C1 segment of cervical spinal cord (tissue), 14 donors: ENCODE measurements around the gene TTLL5.

Source experiments
- DNase-seq, 14 donors: peaks; one replicate each; lab custom pipeline; 2025; lab: John Stamatoyannopoulos, UW

The TTLL5 gene

GRCh38 chr14:75702122-75702521 lies 41.1 kb downstream of the TTLL5 start:
- peak in 1 of 14 donors; percentile 6 for DNase-seq

DNA sequence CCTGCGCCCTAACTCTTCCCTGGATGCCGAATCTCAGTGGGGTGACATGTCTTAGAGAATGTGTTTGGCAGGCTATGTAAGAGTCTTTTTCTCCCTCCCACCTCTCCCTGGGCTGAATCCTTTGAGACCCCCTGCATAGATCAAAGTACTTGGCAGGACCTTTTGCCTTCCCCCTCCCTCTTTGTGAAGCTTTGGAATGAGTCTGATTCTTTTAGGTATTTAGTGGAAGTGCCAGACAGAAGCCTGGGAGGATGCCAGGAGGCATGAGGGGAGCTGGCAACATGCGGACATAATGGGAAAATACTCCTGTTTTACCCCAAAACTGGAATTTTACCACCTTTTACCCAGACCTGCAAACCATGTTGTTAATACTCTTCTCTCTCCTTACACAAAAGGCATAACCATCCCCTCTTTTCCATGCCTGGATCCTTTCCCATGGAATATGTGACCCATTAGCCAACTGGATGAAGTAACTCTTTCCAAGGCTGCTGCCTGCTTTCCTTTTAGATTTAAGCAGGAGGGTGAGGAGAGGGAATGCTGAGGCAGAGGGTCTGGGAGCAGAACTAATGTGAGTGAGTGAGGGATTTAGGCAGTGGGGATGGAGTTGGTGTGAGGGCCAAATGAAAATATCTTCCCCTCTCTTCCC lies 41.7 kb downstream of the TTLL5 start:
- peak in 3 of 14 donors; percentile 19 to 43 (median 28) for DNase-seq

DNA sequence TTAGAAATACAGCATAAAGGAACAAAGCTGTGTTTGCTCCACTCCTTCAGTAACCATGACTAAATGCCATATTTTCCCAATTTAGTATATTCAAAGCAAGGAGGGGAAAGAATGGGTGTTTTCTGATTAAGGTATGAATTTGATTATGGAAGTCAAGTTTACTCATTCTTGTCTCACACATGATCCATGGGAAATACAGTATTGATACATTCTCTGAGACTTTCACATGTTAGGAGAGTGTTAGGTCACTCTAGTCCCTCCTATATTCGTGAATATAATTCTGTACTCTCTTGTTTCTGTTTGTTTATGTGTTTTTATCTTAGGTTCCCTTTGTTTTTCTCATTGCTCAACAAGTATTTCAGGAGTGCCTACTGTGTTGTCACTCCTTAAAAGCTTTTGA lies 42.4 kb downstream of the TTLL5 start:
- DNase-seq: no peak

DNA sequence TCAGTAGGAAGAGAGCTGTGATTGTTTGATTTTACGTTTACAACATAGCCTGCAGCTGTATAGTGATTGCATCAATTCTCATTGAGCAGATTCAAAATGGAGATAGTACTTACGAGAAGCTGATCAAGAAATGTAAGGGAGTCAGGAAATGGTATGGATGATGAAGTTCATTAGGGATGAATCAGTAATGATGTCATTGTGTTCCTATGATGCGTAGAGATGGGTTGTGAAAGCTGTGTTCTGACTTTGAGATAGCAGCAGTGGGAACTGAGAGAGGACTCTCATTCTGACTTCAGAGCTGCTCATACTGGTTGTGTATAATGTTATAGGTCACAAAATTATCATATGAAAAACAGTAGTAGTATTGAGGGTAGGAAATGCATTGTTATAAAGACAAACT lies 44.0 kb downstream of the TTLL5 start:
- no peak for DNase-seq

GRCh38 chr14:75709207-75709812 lies 48.3 kb downstream of the TTLL5 start:
- peak in 11 of 14 donors; percentile 16 to 67 (median 29) for DNase-seq

GRCh38 chr14:75711105-75711795 lies 50.2 kb downstream of the TTLL5 start:
- peak in 6 of 14 donors; percentile 14 to 51 (median 24) for DNase-seq

- DNase-seq: peak in 12 of 14 donors; percentile 24 to 92 (median 70)
These were observed 50.8 kb downstream of the TTLL5 start for GRCh38 chr14:75711796-75712211.

DNA sequence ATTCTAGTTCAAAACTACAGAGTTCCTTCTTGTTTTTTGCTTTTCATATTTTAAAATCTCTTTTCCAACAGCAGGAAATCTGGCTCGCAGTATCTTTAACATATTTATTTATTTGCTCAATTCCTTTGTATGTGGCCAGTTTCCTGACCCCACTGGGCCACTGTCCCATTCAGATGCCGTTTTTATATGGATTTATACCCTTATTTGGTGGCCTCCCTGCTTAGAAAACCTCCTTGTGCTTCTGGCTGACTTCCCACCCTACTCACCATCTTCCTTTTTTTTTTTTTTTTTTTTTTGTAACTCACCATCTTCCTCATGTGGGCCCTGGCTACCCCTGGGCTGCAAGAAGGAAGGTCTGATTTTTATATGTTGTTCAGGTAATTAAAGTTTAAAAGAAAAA lies 53.9 kb downstream of the TTLL5 start:
- no peak for DNase-seq

DNA sequence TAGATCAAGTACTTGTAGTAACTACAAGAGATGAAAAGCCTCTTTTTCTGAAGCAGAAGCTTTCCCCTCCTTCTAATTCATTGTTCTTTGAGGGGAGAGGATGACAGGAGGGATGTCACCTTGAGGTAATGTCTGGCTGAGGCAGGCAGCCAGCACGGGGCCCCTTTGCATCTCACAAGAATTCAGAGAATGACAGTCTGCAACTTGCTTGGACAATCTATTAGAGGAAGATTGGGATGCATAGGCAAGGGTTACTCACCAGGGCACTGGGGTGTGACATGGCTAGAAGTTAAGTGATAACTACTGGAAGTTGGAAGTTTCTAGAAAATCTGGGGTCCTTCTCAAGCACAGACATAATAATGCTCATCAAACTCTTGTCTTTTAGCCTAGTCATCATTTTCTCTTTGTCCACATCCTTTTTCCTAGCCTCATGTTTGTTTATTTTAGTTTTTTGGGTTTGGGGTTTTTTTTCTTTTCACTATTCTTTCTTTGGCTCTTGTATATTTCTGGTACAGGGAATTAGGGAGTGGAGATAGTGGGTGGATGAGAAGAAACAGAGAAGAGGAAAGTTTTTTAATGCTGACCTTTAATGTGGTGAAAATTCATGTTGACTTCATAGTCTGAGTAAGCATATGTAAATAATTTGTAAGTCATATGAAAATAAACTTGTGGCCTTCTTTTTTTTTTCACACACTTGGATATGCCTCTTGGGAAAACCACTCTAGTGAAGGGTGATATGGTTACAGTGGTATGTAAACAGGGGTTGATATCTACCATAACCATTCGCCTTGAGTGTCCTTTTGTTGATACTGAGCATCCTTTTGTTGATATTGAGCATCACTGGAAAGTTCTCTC lies 55.1 kb downstream of the TTLL5 start:
- no peak for DNase-seq

- no peak for DNase-seq
These were observed 56.7 kb downstream of the TTLL5 start for GRCh38 chr14:75717729-75718128.

GRCh38 chr14:75718199-75718598 lies 57.2 kb downstream of the TTLL5 start:
- DNase-seq: no peak

GRCh38 chr14:75720116-75720515 lies 59.1 kb downstream of the TTLL5 start:
- no peak for DNase-seq

DNA sequence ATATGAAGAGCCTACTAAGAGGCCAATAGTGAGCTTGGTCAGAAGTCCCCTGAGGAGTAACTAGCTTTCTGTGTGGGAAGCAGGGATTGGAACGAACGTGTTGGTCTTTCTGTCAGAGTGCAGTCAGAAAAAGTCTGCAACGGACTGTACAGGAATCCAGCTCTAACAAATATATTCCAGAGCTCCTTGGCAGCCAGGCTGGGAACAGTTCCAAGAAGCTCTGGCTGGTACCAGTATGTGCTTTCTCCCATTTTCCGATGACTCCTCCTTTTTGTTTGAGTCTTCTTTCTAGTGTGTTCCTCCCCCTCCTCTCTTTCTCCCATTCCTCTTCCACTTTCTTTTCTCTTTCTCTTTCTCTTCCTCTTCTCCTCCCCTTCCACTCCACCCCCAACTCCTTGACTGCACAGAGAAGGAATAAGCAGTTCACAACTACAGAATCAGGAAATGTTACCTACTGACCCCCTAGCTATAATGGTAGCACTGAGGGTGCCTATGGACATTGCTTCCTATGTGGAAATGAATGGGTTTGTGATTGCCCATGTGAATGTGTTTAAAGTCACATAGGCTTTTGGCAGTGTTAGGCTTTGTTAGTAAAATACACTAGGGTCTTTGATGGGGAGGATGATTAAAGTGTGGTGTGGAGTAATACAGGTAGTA lies 59.9 kb downstream of the TTLL5 start:
- DNase-seq: peak in 12 of 14 donors; percentile 33 to 73 (median 64)

GRCh38 chr14:75723716-75724115 lies 62.7 kb downstream of the TTLL5 start:
- no peak for DNase-seq

DNA sequence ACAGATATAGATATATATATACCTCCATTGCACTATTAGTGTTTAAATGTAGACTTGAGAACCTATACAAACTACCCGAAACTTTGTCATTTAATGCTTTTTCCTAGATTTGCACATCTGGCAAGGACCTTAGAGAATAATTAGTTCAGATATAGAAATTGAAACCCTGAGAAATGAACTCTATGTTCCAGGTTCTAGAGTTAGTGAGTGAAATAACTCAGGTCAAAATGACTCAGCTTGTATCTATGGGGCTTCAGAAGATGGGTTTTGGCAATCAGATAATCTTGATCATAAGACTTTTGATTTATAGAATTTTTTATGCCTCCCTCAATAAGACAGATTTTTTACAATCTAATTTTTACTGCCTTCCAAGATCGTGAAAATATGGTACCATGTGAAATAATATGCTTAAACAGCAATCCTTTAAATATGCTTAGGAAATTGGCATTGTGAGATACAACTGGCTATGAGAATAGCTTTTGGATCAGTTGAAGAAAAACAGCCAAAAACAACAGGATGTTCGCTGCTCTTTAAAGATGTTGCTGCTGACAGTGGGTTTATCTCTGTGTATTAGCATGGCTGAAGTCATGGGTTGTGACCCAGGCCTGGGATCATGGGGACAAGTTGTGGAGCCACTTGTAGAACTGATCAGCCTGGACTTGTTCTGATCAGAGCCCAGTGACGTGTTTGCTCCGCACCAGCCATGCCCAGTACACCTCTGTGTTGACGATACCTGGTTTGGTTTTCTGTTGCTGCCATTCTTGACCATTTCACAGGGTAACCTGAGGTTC lies 63.6 kb downstream of the TTLL5 start:
- no peak for DNase-seq

GRCh38 chr14:75725481-75725880 lies 64.4 kb downstream of the TTLL5 start:
- no peak for DNase-seq

- no peak for DNase-seq
These were observed 65.3 kb downstream of the TTLL5 start for GRCh38 chr14:75726321-75726720.

GRCh38 chr14:75727124-75727523 lies 66.1 kb downstream of the TTLL5 start:
- DNase-seq: no peak

DNA sequence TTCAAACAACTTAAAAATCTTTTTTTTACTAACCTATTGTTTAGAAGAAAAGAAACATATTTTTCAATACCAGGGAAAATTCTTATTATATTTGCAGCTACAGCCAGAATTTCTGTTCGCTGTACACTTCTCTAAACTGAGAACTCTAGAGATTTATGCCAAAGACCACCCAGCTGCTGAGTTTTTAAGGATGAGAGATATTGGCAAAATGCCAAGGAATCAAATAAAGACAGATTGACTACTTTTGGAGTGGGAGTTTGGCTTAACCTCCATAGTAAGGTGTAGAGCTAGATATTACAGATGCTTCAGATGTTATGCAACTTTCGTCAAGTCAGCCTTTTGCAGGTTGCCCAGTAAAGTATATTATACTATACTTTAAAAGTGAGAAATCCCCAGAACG lies 71.8 kb downstream of the TTLL5 start:
- no peak for DNase-seq

DNA sequence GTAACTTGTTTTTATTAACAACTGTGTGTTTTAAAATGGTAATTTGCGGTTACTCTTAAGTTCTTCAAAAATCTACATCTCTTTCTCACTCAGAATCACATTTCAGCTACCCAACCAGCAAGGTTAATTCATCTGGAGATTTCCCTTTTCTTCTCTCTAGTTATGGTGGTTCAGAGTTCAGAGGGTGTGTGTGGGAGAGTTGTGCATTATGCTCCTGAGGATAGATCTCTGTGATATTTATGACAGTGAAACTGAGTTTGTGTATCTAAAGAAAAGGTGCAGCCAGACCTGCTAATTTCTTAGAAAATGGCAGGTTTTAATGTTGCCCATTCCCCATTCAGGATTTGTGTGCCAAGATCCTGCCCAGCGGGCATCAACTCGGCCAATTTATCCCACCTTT lies 73.8 kb downstream of the TTLL5 start:
- DNase-seq: no peak
